SKM-1 treated with dmso at 0.1 percent for 144 hours (cell line): ENCODE data around the gene SDHAF2.
"Not testable (repeated sequence)": the region's sequence is repeated elsewhere in the genome, so short reads cannot be mapped to it uniquely, and the experiment has no call there.

Experiments used
- DNase-seq: peaks from one replicate; lab custom pipeline; 2025; ENCODE audit not compliant: unreplicated experiment; lab: John Stamatoyannopoulos, UW

The SDHAF2 gene

DNA sequence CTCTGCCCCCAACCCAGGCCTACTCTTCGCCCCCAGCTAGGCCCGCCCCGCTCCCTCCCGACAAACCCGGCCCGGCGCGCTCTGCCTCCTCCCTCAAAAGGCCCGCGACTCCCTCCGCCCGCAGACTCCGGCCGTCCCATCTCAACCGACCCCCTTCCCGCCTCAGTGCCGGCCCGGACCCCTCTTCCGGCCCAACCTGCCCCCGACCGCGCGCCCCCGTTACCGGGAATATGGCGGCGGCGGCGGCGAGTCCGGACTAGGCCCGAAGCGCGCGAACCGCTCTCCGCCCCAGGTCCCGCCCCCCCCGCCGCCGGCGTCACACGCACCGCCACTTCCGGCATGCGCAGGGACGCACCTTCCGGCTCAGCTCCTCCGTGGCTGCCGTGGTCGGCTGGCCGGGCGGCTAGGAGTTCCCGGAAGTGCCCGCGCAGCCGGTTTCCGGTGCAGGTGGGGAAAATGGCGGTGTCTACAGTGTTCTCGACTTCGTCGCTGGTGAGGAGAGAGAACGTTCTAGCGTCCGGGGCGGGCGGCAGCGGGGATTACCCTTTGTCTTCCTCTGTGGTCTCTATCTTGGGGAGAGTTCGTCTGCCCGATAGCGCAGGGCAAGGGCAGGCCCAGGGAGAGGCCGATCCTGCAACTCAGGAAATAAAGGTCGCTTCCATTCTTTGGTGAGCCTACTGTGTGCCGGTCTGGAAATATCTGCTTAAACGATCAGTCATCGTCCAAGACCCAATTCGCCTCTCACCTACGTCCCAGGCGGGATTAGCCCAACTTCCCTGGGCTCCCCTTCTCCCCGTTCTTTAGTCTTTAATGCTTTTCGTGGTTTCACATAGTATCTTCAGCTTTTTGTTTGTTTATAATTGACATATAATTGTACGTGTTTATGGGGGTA, at the start of gene SDHAF2, which contains the start of gene CPSF7:
Gene SDHAF2, plus strand, starts transcription at position 434 of the 892 bp plus-strand sequence. Its CDS starts 23 bp downstream, at position 457.
Gene CPSF7, minus strand, starts transcription at position 285 of the 892 bp plus-strand sequence. CDS start 740 bp downstream, outside the sequence.
- peak; percentile 85 for DNase-seq

DNA sequence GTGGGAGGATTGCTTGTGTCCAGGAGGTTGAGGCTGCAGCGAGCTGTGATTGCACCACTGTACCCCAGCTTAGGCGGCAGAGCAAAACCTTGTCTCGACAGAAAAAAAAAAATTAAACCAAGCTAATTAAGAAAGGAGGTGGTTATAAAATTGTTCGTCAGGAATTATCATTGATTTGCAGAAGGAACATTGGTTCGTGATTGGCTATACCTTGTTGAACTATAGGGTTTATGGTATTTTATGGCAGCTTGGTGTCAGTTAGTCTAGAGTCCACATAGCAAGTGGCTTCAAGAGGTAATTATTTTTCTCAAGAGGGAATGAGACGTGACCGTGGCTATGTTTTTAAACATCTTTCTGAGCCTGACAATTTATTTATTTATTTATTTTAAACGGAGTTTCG, 49.0 kb upstream of the SDHAF2 start:
- DNase-seq = no peak

DNA sequence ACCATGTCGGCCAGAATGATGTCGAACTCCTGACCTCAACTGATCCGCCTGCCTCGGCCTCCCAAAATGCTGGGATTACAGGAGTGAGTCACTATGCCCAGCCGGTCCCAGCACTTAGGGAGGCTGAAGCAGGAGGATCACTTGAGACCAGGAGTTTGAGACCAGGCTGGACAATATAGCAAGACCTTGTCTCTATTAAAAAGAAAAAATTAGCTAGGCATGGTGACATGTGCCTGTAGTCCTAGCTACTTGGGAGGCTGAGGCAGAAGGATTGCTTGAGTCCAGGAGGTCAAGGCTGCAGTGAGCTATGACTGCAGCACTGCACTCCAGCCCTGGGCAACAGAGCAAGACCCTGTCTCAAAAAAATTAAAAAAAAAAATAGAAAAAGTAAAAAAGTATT, 46.1 kb upstream of the SDHAF2 start:
- not testable (repeated sequence) for DNase-seq

DNA sequence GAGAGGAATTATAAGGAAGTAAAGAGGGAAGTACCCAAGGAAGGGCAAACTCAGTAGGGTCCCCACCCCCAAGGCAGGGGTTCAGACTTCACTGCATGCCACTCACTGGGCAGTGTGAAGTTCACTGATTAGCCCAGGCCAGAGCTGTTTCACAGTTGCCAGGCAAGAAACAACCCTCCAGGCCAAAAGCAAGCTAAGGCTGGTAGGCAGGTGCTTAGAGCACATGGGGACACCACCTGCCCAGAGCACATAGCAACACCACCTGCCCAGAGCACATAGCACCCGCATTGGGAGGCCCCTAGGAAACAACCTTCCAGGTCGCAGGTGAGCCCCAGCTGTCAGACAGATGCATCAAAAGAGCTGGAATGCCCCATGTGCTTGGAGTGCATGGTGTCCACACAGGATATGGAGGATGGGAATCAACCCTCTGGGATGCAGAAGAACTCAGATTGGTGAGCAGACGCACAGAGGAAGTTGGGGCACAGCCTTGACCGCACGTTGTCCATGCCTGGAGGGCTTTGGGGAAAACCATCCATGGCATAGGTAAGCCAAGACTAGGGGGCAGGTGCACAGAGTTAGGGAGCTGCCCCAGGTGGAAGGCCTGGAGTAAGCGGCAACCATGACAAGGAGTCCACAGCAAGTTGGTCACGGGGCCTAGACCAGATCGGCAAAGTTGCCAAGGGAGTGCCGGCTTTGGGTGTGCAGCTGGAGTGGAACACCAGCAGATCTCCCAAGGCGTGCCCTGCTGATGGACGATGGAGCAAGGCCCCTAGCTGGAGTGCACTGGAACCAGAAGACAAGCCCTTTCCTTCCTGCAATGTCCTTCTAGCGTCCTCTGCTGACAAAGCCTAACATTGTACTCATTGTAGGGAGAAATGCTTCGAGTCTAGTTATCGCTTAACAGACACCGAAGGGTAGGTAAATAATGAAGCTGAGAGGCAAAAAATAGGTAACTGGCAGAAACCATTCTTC, 45.4 kb upstream of the SDHAF2 start:
- no peak for DNase-seq

GRCh38 chr11:61390161-61390560, 39.8 kb upstream of the SDHAF2 start:
- DNase-seq = no peak

DNA sequence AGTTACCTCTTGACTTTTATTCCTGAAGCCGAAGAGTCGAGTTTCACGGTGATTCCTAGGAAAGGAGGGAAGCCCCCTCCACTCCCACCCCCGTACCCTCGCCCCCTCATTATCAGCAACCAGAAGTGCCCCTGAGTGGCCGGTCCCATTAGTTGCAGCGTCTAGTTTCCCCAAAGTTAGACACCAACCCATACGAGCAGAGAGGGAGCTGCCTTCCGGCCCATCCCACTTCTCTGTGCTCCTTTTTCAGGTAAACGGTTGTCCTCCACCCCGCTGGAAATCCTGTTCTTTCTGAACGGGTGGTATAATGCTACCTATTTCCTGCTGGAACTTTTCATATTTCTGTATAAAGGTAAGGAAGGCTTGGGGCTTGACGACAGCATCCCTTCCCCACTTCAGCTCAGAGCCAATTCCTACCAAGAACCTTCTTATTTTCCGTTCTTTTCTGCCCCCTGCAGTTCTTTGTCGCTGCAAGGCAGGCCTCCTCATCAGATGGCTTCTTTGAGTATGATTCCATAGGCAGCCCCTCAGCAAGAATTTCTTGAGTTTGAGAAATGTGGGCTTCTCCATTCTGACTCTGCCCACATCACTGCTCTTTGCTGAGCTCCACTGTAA, 36.8 kb upstream of the SDHAF2 start:
- DNase-seq = no peak

DNA sequence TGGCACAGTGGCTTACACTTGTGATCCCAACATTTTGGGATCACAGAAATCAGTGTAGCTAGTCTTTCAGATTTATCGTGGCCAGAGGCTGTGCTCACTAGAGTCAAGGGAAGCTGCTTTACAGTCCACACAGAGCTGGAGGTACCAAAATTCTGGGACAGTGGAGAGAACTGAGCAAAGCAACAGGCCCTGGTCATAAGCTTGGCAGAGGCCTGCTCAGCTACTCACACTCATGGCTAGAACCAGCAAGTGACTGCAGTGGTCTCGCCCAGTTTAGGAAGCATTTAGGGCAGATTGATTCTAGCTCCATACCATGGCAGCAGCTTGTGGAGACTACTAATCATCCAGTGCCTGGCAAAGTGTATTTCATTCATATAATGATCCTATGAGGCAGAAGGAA, 28.8 kb upstream of the SDHAF2 start:
- no peak for DNase-seq

GRCh38 chr11:61401573-61401972, 28.4 kb upstream of the SDHAF2 start:
- DNase-seq = no peak

- no peak for DNase-seq
Measured at GRCh38 chr11:61403658-61404057, 26.3 kb upstream of the SDHAF2 start.

DNA sequence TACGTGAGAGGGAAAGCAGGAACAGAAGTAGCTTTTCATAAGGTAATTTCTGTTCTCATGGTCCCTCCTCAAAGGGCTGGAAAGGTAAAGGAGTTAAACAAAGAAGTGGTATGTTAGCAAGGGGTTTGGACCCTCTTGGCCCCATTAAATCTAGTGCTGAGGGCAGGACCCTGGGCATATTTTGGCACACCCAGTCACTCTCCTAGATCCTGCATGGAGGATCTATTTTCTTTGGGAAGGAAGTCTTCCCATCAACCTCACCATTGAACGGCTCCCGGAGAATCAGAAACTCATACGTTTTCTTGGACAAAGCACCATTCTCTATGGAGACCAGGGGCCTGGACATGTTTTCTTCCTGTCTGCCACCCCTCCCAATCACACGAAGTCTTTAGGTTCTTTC, 25.8 kb upstream of the SDHAF2 start:
- no peak for DNase-seq

DNA sequence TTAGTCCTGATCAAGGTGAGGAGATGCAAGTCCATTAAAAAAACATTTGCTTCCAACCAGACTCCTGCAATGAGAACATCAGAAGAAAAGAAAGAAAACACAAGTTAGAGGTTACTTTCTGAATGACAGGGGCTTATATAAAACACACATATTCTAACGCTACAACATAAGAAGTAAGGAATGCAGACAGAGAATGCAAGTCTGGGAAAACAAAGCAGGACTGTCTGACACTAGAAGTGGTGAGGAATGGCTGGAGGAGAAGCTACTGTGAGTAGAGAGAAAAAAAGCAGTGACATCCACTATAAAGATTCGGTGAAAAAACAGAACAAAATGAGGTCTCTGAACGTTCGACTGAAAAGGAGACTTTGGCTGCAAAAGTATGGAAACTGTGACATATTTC, 25.3 kb upstream of the SDHAF2 start:
- DNase-seq = no peak

GRCh38 chr11:61406067-61406466, 23.9 kb upstream of the SDHAF2 start:
- no peak for DNase-seq

DNA sequence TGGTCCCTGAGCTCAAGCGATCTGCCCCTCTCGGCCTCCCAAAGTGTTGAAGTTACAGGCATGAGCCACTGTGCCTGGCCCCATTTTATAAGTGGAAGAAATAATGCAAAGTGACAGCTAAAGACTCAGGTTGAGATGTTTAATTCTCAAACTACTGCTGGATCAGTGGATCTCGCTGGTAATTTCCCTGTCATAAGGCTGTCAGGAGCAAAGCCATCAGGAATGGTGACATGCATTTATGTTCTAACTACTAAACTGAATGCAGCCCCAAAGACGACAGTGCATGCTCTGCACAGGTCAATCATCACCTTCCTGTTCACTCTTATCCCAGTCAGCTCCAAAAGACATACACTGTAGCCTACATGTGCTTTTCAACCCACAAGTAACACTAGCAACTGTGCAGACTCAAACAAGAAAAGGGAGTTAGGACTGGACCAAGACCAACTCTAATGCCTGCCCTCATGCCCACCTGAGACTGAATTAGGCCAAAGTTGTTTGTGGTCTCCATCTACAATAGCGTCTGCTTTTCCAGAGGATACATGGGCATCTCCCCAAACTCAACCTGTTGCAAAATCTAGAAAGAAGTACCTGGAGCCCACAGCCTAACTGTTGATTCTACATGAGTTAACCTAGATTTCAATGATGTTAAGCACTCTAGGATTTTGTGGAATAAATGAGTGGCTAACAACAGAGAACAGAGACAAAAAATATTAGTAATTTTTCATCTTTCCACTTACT, 22.8 kb upstream of the SDHAF2 start:
- DNase-seq = no peak

GRCh38 chr11:61411589-61411988, 18.3 kb upstream of the SDHAF2 start:
- DNase-seq = no peak

DNA sequence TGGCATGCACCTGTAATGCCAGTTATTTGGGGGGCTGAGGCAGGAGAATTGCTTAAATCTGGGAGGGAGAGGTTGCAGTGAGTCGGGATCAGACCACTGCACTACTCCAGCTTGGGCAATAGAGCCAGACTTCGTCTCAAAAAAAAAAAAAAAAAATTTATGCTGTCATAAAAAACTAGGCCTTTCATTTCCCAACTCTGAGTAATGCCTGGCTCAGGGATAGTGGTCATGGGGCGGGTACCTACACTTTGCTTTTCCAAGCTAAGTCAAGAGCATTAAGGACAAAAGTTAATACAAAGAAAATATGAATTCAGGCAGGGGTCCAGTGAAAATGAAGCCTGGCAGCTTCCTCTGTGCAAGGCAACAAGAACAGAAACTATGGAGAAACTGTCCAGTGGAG, 16.4 kb upstream of the SDHAF2 start:
- no peak for DNase-seq

- no peak for DNase-seq
Measured at GRCh38 chr11:61414547-61414946, 15.4 kb upstream of the SDHAF2 start.

DNA sequence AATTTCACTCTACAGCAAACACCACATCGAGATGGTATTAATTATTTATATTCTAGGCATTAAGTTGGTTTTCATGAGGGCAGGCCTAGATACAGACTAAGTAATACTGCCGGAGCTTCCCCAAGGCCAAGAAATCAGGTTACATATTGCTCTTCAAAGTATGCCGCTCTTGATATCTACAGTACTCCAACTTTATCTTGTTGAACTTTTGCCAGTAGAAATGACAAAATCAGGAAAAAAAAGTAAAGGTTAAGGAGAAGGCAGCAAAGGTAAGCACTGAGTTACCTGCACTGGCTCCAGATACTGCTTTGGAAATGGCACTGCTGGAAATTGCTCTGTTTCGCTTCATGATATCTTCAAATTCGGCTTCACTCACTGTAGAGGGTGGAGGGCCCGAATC, 14.5 kb upstream of the SDHAF2 start:
- DNase-seq = no peak

DNA sequence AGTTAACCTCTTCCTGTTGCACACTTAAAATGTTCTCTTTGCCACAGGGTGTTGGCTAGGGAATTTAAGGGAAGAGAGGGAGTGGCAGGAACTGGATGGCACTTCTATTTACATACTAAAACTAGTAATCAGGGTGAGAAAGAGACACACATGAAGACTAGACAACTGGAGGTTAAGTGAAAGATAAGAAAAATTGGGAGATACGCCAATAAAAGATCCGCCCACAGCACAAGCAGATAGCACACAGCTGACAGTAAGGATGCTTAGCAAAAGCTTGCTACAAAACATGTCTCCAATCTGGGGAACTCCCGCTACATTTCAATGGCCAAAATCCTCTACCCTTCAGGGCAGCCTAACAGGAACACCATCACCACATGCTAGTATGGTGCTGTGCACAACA, 13.0 kb upstream of the SDHAF2 start:
- no peak for DNase-seq

DNA sequence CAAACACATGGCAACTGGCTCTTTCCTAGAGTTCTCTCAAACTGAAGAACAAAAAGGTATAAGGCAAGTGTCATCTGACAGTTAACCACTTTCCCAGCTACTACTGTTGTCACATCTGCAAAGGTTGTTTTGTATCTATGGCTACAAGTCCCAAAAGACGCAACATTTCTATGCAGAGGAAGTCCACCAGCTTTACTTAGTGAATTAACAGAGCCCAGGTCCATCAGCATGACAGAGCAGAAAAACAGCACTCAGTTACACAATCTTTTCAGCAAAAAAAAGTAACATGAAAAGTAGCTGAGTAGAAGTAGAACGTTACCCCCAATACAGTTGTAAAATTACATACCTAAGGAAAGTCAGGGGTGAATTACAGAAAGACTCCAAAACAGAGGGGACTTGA, 12.3 kb upstream of the SDHAF2 start:
- DNase-seq = no peak

GRCh38 chr11:61418136-61418535, 11.8 kb upstream of the SDHAF2 start:
- DNase-seq = no peak

- DNase-seq = no peak
Measured at GRCh38 chr11:61422226-61422625, 7.7 kb upstream of the SDHAF2 start.
